SK-N-SH treated with all-trans-retinoic acid at 6 μM for 48 hours (cell line): ENCODE data around the gene PRPF38A.

ENCODE experiments used
- ATAC-seq: fragments of 200-7000 bp; cut with Tn5 transposase; 3 replicates; pipeline ENCODE4 v1.9.1; 2020; ENCODE audit warnings: mild to moderate bottlenecking, moderate library complexity
- ARNTL ChIP-seq: fragments of 450-650 bp; formaldehyde crosslinking; IDR thresholded peaks from 2 replicates; pipeline ENCODE4 v1.5.0; 2020; ENCODE audit warnings: low read depth, mild to moderate bottlenecking, moderate library complexity, borderline replicate concordance
- BACH2 ChIP-seq: fragments of 250-450 bp; sonication (Bioruptor Pico); IDR thresholded peaks from 2 replicates; pipeline ENCODE4 v1.9.0; 2021; ENCODE audit warnings: mild to moderate bottlenecking, borderline replicate concordance
- CREB5 ChIP-seq: fragments of 250-450 bp; sonication (Bioruptor Pico); IDR thresholded peaks from 2 replicates; pipeline ENCODE4 v1.5.1; 2020; ENCODE audit warnings: low read depth, mild to moderate bottlenecking, moderate library complexity
- CSDC2 ChIP-seq: fragments of 250-450 bp; sonication (Bioruptor Pico); IDR thresholded peaks from 2 replicates; pipeline ENCODE4 v1.5.0; 2020; ENCODE audit warnings: mild to moderate bottlenecking, moderate library complexity
- CSRNP3 ChIP-seq: fragments of 250-450 bp; sonication (Bioruptor Pico); IDR thresholded peaks from 2 replicates; pipeline ENCODE4 v1.5.1; 2021; ENCODE audit warnings: mild to moderate bottlenecking, moderate library complexity
- ESRRG ChIP-seq: fragments of 250-450 bp; sonication (Bioruptor Pico); IDR thresholded peaks from 2 replicates; pipeline ENCODE4 v1.6.1; 2021; ENCODE audit warnings: mild to moderate bottlenecking
- GLIS3 ChIP-seq: fragments of 250-450 bp; sonication (Bioruptor Pico); IDR thresholded peaks from 2 replicates; pipeline ENCODE4 v1.5.0; 2020; ENCODE audit warnings: mild to moderate bottlenecking, moderate library complexity
- ISL1 ChIP-seq: fragments of 250-450 bp; sonication (Bioruptor Pico); IDR thresholded peaks from 2 replicates; pipeline ENCODE4 v2.1.2; 2022; ENCODE audit warnings: mild to moderate bottlenecking, moderate library complexity
- OSR1 ChIP-seq: fragments of 250-450 bp; sonication (Bioruptor Pico); IDR thresholded peaks from 2 replicates; pipeline ENCODE4 v1.8.0; 2022; ENCODE audit warnings: moderate library complexity, mild to moderate bottlenecking, inconsistent platforms
- PATZ1 ChIP-seq: fragments of 250-450 bp; sonication (Bioruptor Pico); IDR thresholded peaks from 2 replicates; pipeline ENCODE4 v1.8.0; 2020; ENCODE audit warnings: mild to moderate bottlenecking, moderate library complexity, borderline replicate concordance
- POU6F1 ChIP-seq: fragments of 250-450 bp; sonication (Bioruptor Pico); IDR thresholded peaks from 2 replicates; pipeline ENCODE4 v1.8.0; 2021; ENCODE audit warnings: low read depth, mild to moderate bottlenecking, moderate library complexity, borderline replicate concordance
- PPARA ChIP-seq: fragments of 250-450 bp; sonication (Bioruptor Pico); IDR thresholded peaks from 2 replicates; pipeline ENCODE4 v1.5.0; 2020; ENCODE audit warnings: mild to moderate bottlenecking, borderline replicate concordance
- RARB ChIP-seq: fragments of 250-450 bp; sonication (Bioruptor Pico); IDR thresholded peaks from 2 replicates; pipeline ENCODE4 v1.8.0; 2021; ENCODE audit warnings: mild to moderate bottlenecking, moderate library complexity
- SNAI2 ChIP-seq: fragments of 250-450 bp; sonication (Bioruptor Pico); IDR thresholded peaks from 2 replicates; pipeline ENCODE4 v1.5.0; 2020; ENCODE audit warnings: mild to moderate bottlenecking, moderate library complexity
- TCF4 ChIP-seq: fragments of 250-450 bp; sonication (Bioruptor Pico); IDR thresholded peaks from 2 replicates; pipeline ENCODE4 v1.8.0; 2021; ENCODE audit warnings: mild to moderate bottlenecking, moderate library complexity, borderline replicate concordance
- TOX ChIP-seq: fragments of 250-450 bp; sonication (Bioruptor Pico); IDR thresholded peaks from 2 replicates; pipeline ENCODE4 v1.8.0; 2021; ENCODE audit warnings: mild to moderate bottlenecking, moderate library complexity, borderline replicate concordance
- TSHZ2 ChIP-seq: fragments of 250-450 bp; sonication (Bioruptor Pico); IDR thresholded peaks from 2 replicates; pipeline ENCODE4 v1.5.0; 2020; ENCODE audit warnings: mild to moderate bottlenecking, moderate library complexity
- ZC3H10 ChIP-seq: fragments of 250-450 bp; sonication (Bioruptor Pico); IDR thresholded peaks from 2 replicates; pipeline ENCODE4 v1.5.1; 2021; ENCODE audit warnings: mild to moderate bottlenecking, moderate library complexity
- ZFP30 ChIP-seq: fragments of 450-650 bp; formaldehyde crosslinking; IDR thresholded peaks from 2 replicates; pipeline ENCODE4 v1.5.0; 2022; ENCODE audit warnings: mild to moderate bottlenecking, moderate library complexity
- ZNF565 ChIP-seq: fragments of 450-650 bp; formaldehyde crosslinking; conservative IDR thresholded peaks from 2 replicates; pipeline ENCODE4 v1.5.0; 2020; ENCODE audit warnings: low read depth, mild to moderate bottlenecking, moderate library complexity
- ZNF70 ChIP-seq: fragments of 450-650 bp; formaldehyde crosslinking; IDR thresholded peaks from 2 replicates; pipeline ENCODE4 v1.5.0; 2020; ENCODE audit warnings: mild to moderate bottlenecking, moderate library complexity
- ZNF8 ChIP-seq: fragments of 450-650 bp; formaldehyde crosslinking; IDR thresholded peaks from 2 replicates; pipeline ENCODE4 v1.5.0; 2020; ENCODE audit warnings: mild to moderate bottlenecking, moderate library complexity

PRPF38A gene

GRCh38 chr1:52359676-52360594, 44.5 kb upstream of the PRPF38A start:
- ATAC-seq = no peak
- no peak for TF ChIP-seq ZNF70 (CRISPR knock-in tag)
- no peak for TF ChIP-seq PPARA (CRISPR knock-in tag)
- no peak for TF ChIP-seq OSR1
- TF ChIP-seq BACH2 (CRISPR knock-in tag) = no peak
- TF ChIP-seq RARB = no peak
- no peak for TF ChIP-seq SNAI2 (CRISPR knock-in tag)
- no peak for TF ChIP-seq ZNF8
- no peak for TF ChIP-seq CSRNP3 (CRISPR knock-in tag)
- no peak for TF ChIP-seq ESRRG (CRISPR knock-in tag)
- TF ChIP-seq PATZ1 (CRISPR knock-in tag) = no peak
- no peak for TF ChIP-seq TCF4 (CRISPR knock-in tag)
- no peak for TF ChIP-seq ISL1 (CRISPR knock-in tag)
- no peak for TF ChIP-seq ZFP30 (CRISPR knock-in tag)
- no peak for TF ChIP-seq ZC3H10 (CRISPR knock-in tag)
- TF ChIP-seq TSHZ2 (CRISPR knock-in tag) = no peak
- no peak for TF ChIP-seq GLIS3 (CRISPR knock-in tag)
- TF ChIP-seq TOX = no peak
- no peak for TF ChIP-seq ZNF565 (CRISPR knock-in tag)

GRCh38 chr1:52360595-52360968, 43.8 kb upstream of the PRPF38A start:
- ATAC-seq = no peak
- TF ChIP-seq RARB = no peak
- no peak for TF ChIP-seq POU6F1 (CRISPR knock-in tag)
- no peak for TF ChIP-seq GLIS3 (CRISPR knock-in tag)
- TF ChIP-seq PATZ1 (CRISPR knock-in tag) = no peak
- TF ChIP-seq ZC3H10 (CRISPR knock-in tag) = no peak
- TF ChIP-seq CREB5 = no peak
- TF ChIP-seq BACH2 (CRISPR knock-in tag) = no peak
- TF ChIP-seq CSDC2 = no peak
- TF ChIP-seq TCF4 (CRISPR knock-in tag) = no peak
- no peak for TF ChIP-seq ARNTL (CRISPR knock-in tag)
- TF ChIP-seq ZNF70 (CRISPR knock-in tag) = no peak
- TF ChIP-seq TOX = no peak
